ENCODE results near the gene IFT27. TPM values are rescaled to one million over a fixed set of nuclear protein-coding genes. Genes with fewer than 3 reads are reported as not detected.

The IFT27 gene
- 15.3 and 23.8 TPM in 2 replicates for total RNA-seq

GRCh38 chr22:36775964-36776669, at the start of gene IFT27:
TSS of gene IFT27 (minus strand) at chr22:36776119. CDS start at chr22:36775707, 412 bp downstream.

GRCh38 chr22:36816636-36817524, 41.0 kb upstream of the IFT27 start, which contains the start of gene PVALB:
TSS of gene PVALB (minus strand) at chr22:36817035. CDS start at chr22:36817005, 30 bp downstream.

Other genes with a start within 250 kb of the IFT27 start
- 328 and 413 TPM in 2 replicates for gene EIF3D, start 247.0 kb downstream of the IFT27 start, total RNA-seq
- 0.08 TPM in 1 of 2 replicates, not detected in the other for gene CACNG2, start 72.4 kb downstream of the IFT27 start, total RNA-seq
- not detected in 2 replicates for gene PVALB, start 40.9 kb upstream of the IFT27 start, total RNA-seq
- not detected in 2 replicates for gene NCF4, start 84.9 kb upstream of the IFT27 start, total RNA-seq
- gene CSF2RB, start 137.5 kb upstream of the IFT27 start, total RNA-seq, result under 0.01 TPM in 1 of 2 replicates, not detected in the other
- 59.6 and 59.8 TPM in 2 replicates for gene TST, start 243.3 kb upstream of the IFT27 start, total RNA-seq
- 129 and 155 TPM in 2 replicates for gene MPST, start 243.6 kb upstream of the IFT27 start, total RNA-seq

Measured in epithelial cell of alveolus of lung (primary cell).